ENCODE measurements around the gene TTLL7.

DNA sequence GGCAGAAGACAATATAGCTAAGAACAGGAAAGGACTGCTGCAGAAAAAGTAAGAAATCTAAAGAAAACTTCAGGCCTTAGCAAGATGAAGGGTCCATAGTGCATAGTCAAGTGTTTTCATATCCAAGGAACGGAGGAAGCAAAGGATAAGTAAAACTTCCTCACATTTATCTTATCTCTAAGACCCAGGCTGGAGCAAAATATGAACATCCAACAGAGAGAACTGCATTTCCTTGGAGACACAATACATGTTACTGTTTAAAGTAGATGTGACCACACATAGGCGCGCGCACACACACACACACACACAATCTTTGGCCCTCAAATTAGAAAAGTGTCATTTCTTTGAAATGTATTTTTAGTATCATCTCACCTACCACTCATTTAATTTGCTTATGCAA lies 66.7 kb downstream of the TTLL7 start:
- TF ChIP-seq, protein P1, sequence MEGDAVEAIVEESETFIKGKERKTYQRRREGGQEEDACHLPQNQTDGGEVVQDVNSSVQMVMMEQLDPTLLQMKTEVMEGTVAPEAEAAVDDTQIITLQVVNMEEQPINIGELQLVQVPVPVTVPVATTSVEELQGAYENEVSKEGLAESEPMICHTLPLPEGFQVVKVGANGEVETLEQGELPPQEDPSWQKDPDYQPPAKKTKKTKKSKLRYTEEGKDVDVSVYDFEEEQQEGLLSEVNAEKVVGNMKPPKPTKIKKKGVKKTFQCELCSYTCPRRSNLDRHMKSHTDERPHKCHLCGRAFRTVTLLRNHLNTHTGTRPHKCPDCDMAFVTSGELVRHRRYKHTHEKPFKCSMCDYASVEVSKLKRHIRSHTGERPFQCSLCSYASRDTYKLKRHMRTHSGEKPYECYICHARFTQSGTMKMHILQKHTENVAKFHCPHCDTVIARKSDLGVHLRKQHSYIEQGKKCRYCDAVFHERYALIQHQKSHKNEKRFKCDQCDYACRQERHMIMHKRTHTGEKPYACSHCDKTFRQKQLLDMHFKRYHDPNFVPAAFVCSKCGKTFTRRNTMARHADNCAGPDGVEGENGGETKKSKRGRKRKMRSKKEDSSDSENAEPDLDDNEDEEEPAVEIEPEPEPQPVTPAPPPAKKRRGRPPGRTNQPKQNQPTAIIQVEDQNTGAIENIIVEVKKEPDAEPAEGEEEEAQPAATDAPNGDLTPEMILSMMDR (IDR thresholded peaks at IDR 0.05): no peak
- TF ChIP-seq EZH2phosphoT487 (IDR thresholded peaks at IDR 0.05) (no peak), EZH2 (IDR thresholded peaks at IDR 0.05) (no peak)
